A549 (cell line): Measurements from ENCODE around the gene RMND5B.

ENCODE experiments used
- CTCF ChIP-seq: fragments of >200 bp; sonication (Bioruptor Twin); formaldehyde crosslinking; IDR thresholded peaks from 3 replicates; pipeline ENCODE4 v1.5.1; 2016
- JUNB ChIP-seq: fragments of >200 bp; sonication (Bioruptor Twin); formaldehyde crosslinking; IDR thresholded peaks from 2 replicates; pipeline ENCODE4 v1.6.1; 2016
- MAFK ChIP-seq: fragments of 450-650 bp; IDR thresholded peaks from 2 replicates; pipeline ENCODE4 v1.6.1; 2014; ENCODE audit not compliant: partially characterized antibody
- MYC ChIP-seq: IDR thresholded peaks from 2 replicates; pipeline ENCODE4 v1.6.1; 2012; ENCODE audit warnings: mild to moderate bottlenecking, inconsistent platforms, low read length, improper control_type of control experiment, borderline replicate concordance
- POLR2AphosphoS2 ChIP-seq: conservative IDR thresholded peaks from 2 replicates; pipeline ENCODE4 v1.6.1; 2012; ENCODE audit warnings: low read length, improper control_type of control experiment, inconsistent platforms
- RAD21 ChIP-seq, 2 experiments: fragments of >200 bp in 1 of 2; sonication (Bioruptor Twin) in 1 of 2; formaldehyde crosslinking in 1 of 2; IDR thresholded peaks in 1 of 2; conservative IDR thresholded peaks in 1 of 2; 2 replicates in 1 of 2; 3 replicates in 1 of 2; pipeline ENCODE4 v1.6.1; 2012 to 2018; ENCODE audit warnings: inconsistent platforms in 1 of 2
- SMC3 ChIP-seq: fragments of >200 bp; sonication (Bioruptor Twin); formaldehyde crosslinking; IDR thresholded peaks from 3 replicates; pipeline ENCODE4 v1.6.1; 2018; ENCODE audit warnings: inconsistent platforms
- SREBF2 ChIP-seq: fragments of 450-650 bp; IDR thresholded peaks from 2 replicates; pipeline ENCODE4 v1.6.1; 2014; ENCODE audit warnings: mild to moderate bottlenecking, moderate library complexity

- TF ChIP-seq MAFK (no peak), CTCF (no peak), SREBF2 (no peak), POLR2AphosphoS2 (no peak), SMC3 (no peak), RAD21 (conservative IDR thresholded peaks at IDR 0.05 in 1 of 2, IDR thresholded peaks at IDR 0.05 in 1 of 2) (no peak), JUNB (no peak), MYC (no peak)
Measured at GRCh38 chr5:178121391-178122276, 9.2 kb upstream of the RMND5B start.
